Ecto neural progenitor cell (in vitro differentiated cells): ENCODE measurements around the gene ATR.
A peak's percentile ranks its signal among the peaks of the same experiment; 100 is the strongest.
"Not testable (repeated sequence)": the region's sequence is repeated elsewhere in the genome, so short reads cannot be mapped to it uniquely, and the experiment has no call there.

ENCODE experiments used
- DNase-seq: peaks from one replicate; pipeline ENCODE4 v3.0.0-alpha.2; 2018; ENCODE audit warnings: low spot score

The ATR gene

DNA sequence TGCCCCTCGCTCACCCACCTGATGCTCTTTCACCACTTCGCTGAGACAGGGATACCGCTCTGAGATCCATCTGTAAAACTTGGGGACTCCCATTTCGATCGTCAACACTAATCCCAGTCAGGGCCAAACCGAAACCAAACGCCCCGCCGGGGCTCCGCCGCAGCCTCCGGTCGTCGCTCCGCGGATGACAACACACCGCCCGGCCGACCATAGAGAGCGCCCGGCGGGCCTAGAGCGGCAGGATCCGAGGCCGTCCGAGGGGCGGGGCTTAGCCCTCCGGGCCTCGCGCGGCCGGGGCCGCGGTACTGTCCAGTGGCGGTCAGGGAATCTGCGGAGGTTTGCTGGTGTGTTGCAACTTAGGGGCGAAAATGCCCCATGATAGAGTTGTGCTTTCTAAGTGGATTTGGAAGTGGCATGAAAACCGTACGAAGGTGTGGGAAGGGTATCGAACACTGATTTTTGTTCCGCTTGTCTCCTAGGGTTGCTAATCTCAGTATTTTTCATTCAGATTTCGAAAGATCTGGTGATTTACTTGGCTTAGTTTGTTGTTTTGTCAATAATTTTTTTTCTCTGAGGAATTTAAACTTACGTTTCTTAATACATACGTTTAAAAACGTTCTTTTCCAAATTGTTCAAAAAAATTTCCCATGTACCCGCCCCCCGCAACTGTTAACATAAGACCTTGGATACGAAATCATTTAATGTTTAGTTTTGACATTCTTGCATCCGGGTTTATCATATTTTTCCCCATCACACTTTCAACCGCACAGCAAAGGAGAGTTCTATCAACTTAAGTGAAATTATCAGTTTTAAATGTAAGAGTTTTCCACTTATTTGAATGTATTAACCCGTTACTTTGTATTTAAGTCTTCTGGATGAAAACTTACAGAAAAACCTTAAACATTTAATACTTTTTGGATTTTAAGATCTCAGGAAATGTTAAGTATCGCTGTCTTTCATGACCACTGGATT, 130.4 kb downstream of the ATR start, which contains the start of gene XRN1:
TSS of gene XRN1 (minus strand) at position 186 of the 972 bp plus-strand sequence. CDS start at position 93, 93 bp downstream.
- peak; percentile 95 for DNase-seq

DNA sequence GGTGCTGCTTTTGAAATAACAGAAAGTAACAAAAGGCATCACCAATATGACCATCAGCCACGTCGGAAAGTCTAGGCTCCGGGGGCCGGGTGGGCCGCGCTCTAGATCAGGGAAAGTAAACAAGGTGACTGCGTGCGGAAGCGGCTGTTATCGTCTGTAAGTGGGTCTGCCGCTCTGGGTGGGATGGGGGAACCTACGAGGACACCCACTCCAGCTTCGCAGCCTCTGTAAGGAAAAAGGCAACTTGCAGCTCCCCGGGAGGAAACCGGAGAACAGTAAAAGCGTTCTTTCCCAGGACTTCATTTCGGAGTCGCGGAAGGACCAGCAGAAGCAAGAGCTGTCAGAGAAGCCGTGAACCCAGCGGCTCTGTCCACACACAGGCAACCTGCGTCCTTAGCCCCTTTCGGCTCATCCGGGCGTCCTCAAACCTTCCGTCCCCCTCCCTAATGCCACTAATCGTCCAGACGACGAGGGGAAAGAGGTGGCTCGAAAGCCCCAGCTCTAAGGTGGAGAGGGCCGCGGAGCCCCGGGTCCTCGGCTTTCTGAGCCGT, 131.2 kb downstream of the ATR start:
- DNase-seq: no peak

DNA sequence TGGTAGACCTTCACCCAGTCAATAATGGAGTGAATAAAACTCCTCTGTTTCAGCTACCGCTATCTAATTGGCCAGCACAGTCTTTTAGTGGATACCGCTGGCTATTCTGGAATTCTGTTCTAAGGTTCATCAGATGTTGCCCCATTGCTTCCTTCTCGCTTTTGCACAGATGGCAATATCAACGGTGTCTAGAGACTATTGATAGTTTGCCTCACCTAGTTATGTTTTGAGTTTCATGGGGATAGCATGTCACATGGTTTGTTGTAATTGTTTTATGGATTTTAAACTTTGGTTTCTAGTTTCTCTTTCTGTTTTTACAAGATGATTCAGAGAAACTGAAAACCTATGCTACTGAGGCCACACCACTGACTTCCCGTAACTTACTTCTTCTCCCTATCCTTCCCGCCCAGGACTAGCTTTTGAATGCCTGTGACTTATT, 132.7 kb downstream of the ATR start:
- no peak for DNase-seq

DNA sequence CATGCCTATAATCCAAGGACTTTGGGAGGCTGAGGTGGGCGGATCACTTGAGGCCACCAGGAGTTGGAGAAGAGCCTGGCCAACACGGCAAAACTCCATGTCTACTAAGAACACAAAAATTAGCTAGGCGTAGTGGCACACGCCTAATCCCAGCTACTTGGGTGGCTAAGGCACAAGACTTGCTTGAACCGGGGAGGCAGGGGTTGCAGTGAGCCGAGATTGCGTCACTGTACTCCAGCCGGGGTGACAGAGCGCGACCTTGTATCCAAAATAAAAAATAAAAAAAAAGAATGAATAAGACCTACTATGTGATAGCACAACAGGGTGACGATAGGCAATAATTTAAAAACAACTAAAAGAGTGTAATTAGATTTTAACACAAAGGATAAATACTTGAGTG, 134.2 kb downstream of the ATR start:
- no peak for DNase-seq

DNA sequence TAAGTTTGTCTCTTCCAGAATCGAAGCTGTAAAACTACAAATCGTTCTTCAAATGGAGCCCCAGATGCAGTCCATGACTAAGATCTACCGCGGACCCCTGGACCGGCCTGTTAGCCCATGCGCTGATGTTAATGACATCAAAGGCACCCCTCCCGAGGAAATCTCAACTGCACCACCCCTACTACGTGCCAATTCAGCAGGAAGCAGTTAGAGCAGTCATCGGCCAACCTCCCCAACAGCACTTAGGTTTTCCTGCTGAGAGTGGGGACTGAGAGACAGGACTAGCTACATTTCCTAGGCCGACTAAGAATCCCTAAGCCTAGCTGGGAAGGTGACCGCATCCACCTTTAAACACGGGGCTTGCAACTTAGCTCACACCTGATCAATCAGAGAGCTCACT, 135.5 kb downstream of the ATR start:
- not testable (repeated sequence) for DNase-seq

DNA sequence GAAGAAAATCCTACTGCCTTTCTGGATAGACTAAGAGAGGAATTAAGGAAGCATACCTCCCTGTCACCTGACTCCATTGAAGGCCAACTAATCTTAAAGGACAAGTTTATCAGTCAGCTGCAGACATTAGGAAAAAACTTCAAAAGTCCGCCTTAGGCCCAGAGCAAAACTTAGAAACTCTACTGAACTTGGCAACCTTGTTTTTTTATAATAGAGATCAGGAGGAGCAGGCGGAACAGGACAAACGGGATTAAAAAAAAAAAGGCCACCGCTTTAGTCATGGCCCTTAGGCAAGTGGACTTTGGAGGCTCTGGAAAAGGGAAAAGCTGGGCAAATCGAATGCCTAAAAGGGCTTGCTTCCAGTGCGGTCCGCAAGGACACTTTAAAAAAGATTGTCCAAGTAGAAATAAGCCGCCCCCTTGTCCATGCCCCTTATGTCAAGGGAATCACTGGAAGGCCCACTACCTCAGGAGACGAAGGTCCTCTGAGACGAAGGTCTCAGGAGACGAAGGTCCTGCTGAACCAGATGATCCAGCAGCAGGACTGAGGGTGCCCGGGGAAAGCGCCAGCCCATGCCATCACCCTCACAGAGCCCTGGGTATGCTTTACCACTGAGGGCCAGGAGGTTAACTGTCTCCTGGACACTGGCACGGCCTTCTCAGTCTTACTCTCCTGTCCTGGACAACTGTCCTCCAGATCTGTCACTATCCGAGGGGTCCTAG, 138.9 kb downstream of the ATR start:
- DNase-seq: not testable (repeated sequence)

DNA sequence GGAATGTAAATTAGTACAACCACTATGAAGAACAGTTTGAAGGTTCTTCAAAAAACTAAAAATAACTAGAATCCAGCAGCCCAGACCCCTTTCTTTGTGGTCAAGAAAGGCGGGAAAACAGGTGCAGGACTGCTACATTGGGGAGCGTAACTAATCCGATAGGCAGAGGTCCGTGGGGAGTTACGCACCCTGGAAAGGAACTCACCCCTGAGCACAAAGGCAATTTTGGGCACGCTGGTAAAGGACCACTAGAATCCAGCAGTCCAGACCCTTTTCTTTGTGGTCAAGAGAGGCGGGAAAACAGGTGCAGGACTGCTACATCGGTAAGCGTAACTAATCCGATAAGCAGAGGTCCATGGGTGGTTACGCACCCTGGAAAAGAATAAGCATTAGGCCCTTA, 140.4 kb downstream of the ATR start:
- not testable (repeated sequence) for DNase-seq

DNA sequence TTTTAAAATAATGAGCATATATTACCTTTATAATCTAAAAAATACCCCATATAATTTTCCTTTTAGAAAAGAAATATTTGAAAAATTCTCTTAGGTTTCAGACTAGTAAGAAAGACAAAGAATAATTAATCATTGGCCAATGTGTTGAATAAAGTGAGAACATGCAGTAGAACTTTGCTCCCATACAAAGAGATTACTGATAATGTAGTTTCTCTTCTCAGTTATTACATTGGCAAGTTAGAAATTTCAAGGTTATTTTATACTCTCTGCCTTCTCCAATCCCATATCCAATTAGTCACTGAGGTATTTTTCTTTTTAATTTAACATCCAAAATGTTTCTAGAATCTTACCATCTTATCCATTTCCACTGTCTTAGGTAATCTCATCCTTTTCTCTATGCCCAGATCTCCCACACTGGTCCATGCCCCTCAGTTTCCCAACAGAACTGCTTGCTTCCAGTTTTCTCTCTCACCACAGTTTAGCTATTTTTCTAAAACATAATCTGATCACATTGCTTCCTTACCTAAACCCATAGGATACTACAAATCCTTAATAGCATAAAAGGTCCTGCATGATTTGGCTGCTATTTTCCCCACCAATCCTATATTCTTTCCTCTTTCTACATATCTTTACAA, 141.5 kb downstream of the ATR start:
- no peak for DNase-seq

DNA sequence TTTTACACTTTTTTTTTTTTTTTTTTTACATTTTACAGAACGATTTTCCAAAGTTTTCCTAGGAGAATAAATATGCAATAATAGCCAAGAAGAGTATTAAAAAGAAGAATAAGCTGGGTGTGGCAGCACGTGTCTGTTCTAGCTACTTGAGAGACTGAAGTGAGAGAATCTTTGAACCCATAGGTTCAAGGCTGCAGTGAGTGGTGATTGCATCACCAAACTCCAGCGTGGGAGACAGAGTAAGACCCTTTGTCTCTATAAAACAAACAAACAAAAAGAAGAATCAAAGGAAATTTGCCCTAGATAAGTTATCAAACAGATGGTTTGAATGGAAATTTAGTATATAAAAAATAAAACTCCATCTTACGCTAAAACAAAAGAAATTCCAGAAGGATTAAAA, 144.0 kb downstream of the ATR start:
- DNase-seq: no peak

DNA sequence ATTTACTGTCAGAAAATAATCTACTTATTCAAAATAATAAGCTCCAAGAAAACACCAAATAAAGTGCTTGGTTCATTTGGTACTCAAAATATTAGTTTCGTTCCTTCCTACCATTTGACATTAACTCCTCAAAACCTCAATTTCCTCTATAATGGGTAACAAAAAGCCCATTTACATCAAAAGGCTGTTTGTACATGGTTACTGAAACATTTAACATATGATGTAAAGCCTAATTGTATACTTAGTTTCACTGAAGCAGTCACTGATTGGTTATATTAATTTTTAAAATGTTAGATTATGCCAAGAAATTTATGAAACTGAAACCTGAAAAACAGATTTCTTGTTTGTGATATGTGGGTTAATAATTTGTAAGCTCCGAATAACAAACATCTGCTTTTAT, 145.4 kb downstream of the ATR start:
- DNase-seq: no peak

DNA sequence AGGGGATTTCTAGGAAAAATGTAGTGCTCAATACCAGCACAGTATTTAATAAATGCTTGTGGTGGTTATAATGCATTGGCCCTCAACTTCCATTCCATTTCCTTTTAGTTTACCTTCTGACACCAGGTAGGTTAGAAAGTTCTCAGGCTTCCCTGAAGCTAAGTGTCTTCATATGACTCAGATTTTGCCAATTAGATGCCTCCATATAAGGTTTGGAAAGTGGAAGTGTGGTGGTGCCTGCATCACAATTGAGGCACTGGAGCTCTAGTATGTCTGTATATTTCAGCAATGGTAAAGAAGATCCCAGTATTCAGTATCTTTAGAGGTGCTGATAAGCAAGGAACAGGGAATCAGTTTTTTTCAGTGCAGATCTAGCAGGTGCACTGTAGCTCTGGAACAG, 149.0 kb downstream of the ATR start:
- no peak for DNase-seq

DNA sequence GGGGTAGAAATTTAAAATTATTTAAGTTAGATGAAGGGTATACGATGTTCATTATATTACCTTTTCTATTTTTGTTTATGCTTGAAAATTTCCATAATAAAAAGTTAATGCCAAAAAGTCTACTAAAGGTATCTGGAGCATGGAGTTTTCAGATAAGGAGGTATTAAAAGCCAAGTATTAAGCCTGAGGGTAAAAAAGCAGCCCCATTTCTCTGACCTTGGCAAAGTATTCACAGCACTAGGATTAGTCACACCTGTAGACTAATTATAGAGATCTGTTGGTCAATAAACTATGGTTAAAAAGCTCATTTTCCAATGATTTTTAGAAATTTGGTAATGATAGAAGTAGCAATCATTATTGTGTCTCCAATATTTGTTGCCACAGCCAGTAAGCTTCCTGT, 153.8 kb downstream of the ATR start:
- no peak for DNase-seq

DNA sequence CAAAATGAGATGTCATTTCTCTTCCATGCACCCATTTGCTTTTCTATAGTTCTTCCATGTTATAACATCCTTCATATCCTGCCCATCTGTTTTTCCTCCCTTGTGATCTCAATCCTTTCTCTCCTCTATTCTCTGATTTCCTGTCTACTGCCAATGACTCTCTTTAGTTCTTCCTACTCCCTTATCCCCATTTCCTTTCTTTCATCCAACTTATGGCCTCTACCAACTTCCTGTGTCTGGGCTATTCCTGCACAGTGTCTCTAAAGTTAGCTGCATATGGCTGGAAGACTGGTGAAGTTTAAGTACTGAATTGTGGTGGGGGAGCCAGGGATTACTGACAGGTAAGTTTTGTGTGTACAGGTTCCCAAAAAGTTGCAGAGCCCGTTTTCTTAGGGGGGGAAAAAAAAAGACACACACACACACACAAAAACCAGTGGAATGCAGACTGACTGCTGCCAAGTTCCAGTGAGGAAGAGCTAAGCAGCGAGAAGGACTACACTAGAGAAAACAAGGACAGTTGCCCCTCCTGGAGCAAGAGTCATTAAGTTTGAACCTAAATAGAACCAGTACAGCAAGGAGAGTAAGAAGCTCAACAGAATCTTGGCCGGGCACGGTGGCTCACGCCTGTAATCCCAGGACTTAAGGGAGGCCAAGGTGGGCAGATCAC, 159.5 kb downstream of the ATR start:
- no peak for DNase-seq

DNA sequence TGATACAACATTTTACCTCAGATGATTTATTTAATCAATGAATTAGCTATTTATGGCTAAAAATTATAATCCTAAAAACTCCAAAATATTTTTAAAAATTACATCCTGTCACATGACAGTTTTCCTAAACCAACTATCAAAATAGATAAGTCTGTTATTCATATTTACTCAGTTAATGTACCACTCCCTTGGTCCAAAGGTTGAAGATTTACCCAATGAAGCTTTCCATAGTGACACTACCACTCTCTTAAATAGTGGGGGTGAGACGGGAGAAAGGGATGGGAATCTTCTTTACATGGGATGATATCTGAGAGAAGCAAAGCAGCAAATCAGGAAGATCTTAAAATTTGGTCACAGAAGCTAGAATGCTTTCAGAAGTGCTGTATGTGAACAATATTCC, 161.2 kb downstream of the ATR start:
- no peak for DNase-seq

DNA sequence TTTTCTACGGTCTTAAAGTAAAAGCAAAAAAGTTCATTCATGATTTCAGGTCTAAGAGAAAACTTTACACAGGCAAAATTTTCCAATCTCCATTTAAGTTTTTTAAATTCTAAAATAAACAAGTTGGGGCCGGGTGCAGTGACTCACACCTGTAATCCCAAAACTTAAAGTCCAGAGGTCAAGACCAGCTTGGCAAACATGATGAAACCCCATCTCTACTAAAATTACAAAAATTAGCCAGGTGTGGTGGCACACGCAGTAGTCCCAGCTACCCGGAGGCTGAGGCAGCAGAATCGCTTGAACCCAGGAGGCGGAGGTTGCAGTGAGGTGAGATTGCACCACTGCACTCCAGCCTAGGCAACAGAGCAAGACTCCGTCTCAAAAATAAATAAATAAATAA, 178.0 kb downstream of the ATR start:
- DNase-seq: not testable (repeated sequence)
